Measurements from ENCODE around the gene C2CD2.

DNA sequence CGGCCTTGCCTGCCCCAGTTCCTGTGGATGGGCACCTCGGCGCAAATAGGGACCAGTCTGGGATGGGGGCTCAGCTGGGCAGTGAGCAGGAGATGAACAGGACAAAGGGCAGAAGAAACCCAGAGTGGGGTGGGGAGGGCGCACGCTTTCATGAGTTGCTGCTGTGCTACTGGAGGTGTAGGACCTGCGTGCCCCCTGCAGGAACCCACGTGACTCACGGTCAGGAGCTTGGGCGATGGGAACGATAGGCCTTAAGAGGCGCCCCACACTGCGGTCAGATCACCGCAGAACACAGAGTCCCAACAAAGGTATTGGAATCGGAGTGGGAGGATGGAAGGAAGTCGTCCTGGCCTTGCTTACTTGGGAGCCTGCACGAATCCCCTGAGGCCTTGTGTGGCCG is 91.8 kb downstream of the C2CD2 start:
- no peak for TF ChIP-seq POLR2A (IDR thresholded peaks at IDR 0.05)
- TF ChIP-seq, protein P1, sequence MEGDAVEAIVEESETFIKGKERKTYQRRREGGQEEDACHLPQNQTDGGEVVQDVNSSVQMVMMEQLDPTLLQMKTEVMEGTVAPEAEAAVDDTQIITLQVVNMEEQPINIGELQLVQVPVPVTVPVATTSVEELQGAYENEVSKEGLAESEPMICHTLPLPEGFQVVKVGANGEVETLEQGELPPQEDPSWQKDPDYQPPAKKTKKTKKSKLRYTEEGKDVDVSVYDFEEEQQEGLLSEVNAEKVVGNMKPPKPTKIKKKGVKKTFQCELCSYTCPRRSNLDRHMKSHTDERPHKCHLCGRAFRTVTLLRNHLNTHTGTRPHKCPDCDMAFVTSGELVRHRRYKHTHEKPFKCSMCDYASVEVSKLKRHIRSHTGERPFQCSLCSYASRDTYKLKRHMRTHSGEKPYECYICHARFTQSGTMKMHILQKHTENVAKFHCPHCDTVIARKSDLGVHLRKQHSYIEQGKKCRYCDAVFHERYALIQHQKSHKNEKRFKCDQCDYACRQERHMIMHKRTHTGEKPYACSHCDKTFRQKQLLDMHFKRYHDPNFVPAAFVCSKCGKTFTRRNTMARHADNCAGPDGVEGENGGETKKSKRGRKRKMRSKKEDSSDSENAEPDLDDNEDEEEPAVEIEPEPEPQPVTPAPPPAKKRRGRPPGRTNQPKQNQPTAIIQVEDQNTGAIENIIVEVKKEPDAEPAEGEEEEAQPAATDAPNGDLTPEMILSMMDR (IDR thresholded peaks at IDR 0.05), result no peak

Data from body of pancreas (tissue), 4 donors.